Neuronal stem cell (in vitro differentiated cells): ENCODE measurements around the gene TXNL4B.

Source experiments
- DNase-seq: peaks from one replicate; pipeline ENCODE4 v3.0.0-alpha.2; 2013; ENCODE audit warnings: low spot score
- H2AFZ ChIP-seq: one replicate; pipeline ENCODE4 v1.6.1; 2013; ENCODE audit warnings: mild to moderate bottlenecking, low read length, inconsistent platforms
- H2AK5ac ChIP-seq: 2 replicates; pipeline ENCODE4 v1.6.1; 2013; ENCODE audit warnings: low read depth, mild to moderate bottlenecking, inconsistent platforms, low read length, moderate library complexity, mixed read lengths
- H2BK120ac ChIP-seq: 2 replicates; pipeline ENCODE4 v1.6.1; 2013; ENCODE audit warnings: low read depth, mild to moderate bottlenecking, inconsistent platforms, low read length, moderate library complexity, mixed read lengths
- H2BK12ac ChIP-seq: one replicate; pipeline ENCODE4 v1.6.1; 2013; ENCODE audit warnings: low read length, inconsistent platforms
- H2BK15ac ChIP-seq: 2 replicates; pipeline ENCODE4 v1.6.1; 2013; ENCODE audit warnings: mild to moderate bottlenecking, low read length, inconsistent platforms, mixed read lengths
- H2BK5ac ChIP-seq: one replicate; pipeline ENCODE4 v1.6.1; 2013; ENCODE audit warnings: inconsistent platforms, mild to moderate bottlenecking, low read length, moderate library complexity
- H3K14ac ChIP-seq: one replicate; pipeline ENCODE4 v1.6.1; 2013; ENCODE audit warnings: low read length, inconsistent platforms
- H3K18ac ChIP-seq: 2 replicates; pipeline ENCODE4 v1.6.1; 2013; ENCODE audit warnings: low read length, inconsistent platforms
- H3K23ac ChIP-seq: 2 replicates; pipeline ENCODE4 v1.6.1; 2013; ENCODE audit warnings: low read depth, mild to moderate bottlenecking, mixed read lengths, low read length, inconsistent platforms; ENCODE audit not compliant: poor library complexity
- H3K27ac ChIP-seq: replicated peaks from 3 replicates; pipeline ENCODE4 v1.5.1; 2013; ENCODE audit warnings: low read length, inconsistent platforms
- H3K27me3 ChIP-seq, 3 experiments: 2 replicates each; pipeline ENCODE4 v1.6.1; 2013; ENCODE audit warnings: low read length in 3 of 3, mild to moderate bottlenecking in 2 of 3, inconsistent platforms in 1 of 3, low read depth in 1 of 3, mixed read lengths in 1 of 3, moderate library complexity in 1 of 3; ENCODE audit not compliant: control insufficient read depth in 3 of 3, insufficient read depth in 3 of 3
- H3K36me3 ChIP-seq, 2 donors: replicated peaks in 1 of 2; 2 replicates each; pipeline ENCODE4 v1.6.1; 2013; ENCODE audit warnings: low read length in 2 of 2; ENCODE audit not compliant: control insufficient read depth in 2 of 2, insufficient read depth in 2 of 2
- H3K4ac ChIP-seq: 2 replicates; pipeline ENCODE4 v1.6.1; 2013; ENCODE audit warnings: inconsistent platforms, mild to moderate bottlenecking, low read length, moderate library complexity
- H3K4me1 ChIP-seq, 2 donors: 1 replicate in 1 of 2; 2 replicates in 1 of 2; pipeline ENCODE4 v1.6.1; 2013; ENCODE audit warnings: low read length in 2 of 2, low read depth in 1 of 2; ENCODE audit not compliant: control insufficient read depth in 2 of 2, insufficient read depth in 1 of 2
- H3K4me2 ChIP-seq: one replicate; pipeline ENCODE4 v1.6.1; 2013; ENCODE audit warnings: mild to moderate bottlenecking, low read length, inconsistent platforms; ENCODE audit not compliant: insufficient read depth, poor library complexity, severe bottlenecking
- H3K4me3 ChIP-seq, 2 donors: 2 replicates each; pipeline ENCODE4 v1.5.1; 2013; ENCODE audit warnings: low read length in 2 of 2, mild to moderate bottlenecking in 2 of 2, inconsistent platforms in 1 of 2, moderate library complexity in 1 of 2
- H3K79me1 ChIP-seq: one replicate; pipeline ENCODE4 v1.6.1; 2013; ENCODE audit warnings: low read depth, mild to moderate bottlenecking, inconsistent platforms, low read length, moderate library complexity
- H3K9ac ChIP-seq: one replicate; pipeline ENCODE4 v1.6.1; 2013; ENCODE audit warnings: mild to moderate bottlenecking, low read depth, low read length, inconsistent platforms; ENCODE audit not compliant: poor library complexity
- H3K9me3 ChIP-seq, 2 donors: replicated peaks in 1 of 2; 2 replicates each; pipeline versions ENCODE3 to v1.6.1; 2013; ENCODE audit warnings: low read length in 2 of 2, mild to moderate bottlenecking in 2 of 2, inconsistent platforms in 1 of 2, low read depth in 1 of 2, mixed read lengths in 1 of 2, moderate library complexity in 1 of 2; ENCODE audit not compliant: control insufficient read depth in 2 of 2, insufficient read depth in 1 of 2
- H4K8ac ChIP-seq: one replicate; pipeline ENCODE4 v1.6.1; 2013; ENCODE audit warnings: low read depth, mild to moderate bottlenecking, inconsistent platforms, low read length, moderate library complexity
- H4K91ac ChIP-seq: one replicate; pipeline ENCODE4 v1.6.1; 2013; ENCODE audit warnings: low read length, low read depth, mild to moderate bottlenecking, inconsistent platforms; ENCODE audit not compliant: poor library complexity
- WGBS, 2 donors: extraction: QIAGEN DNeasy Blood & Tissue Kit; methylation state at CpG; one replicate each; pipeline ENCODE4 v1.1.7; 2013; ENCODE audit warnings: missing lambda C conversion rate in 2 of 2, mixed read lengths in 1 of 2; ENCODE audit not compliant: insufficient read length in 2 of 2, insufficient replicate concordance in 1 of 2; ENCODE audit errors: extremely low coverage in 2 of 2; 5-methylcytosine and 5-hydroxymethylcytosine counted together

TXNL4B gene

DNA sequence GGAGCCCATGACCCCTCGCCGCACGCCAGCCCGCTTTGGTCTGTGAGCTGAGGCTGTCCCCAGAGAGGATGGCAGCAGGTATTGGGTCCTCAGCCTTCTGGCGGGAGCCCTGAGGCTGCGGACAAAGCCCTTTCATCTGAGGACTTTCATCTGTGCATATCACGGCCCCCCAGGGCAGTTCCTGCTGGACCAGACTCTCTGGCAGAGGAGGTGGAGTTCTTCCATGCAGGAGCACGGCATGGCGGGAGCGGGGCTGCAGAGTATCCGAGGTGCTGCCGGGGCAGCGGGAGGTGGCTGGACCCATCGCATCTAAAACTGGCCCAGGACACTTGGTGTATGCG lies 19.0 kb upstream of the TXNL4B start:
- Histone ChIP-seq H3K4me3 (peak overlapping the region in 1 of 2 donors; percentile 35), H3K9me3 (peaks cover 0 to 13% of the 10 kb centered on the region in 2 donors), H2BK5ac (no peak overlapping the region), H4K91ac (no peak overlapping the region), H2AFZ (no peak overlapping the region), H3K36me3 (peaks cover 47 to 64% of the 10 kb centered on the region in 2 donors), H2AK5ac (no peak overlapping the region), H3K79me1 (no peaks in the 10 kb centered on the region), H3K4ac (no peak overlapping the region), H3K27me3 (no peaks in the 10 kb centered on the region), H2BK120ac (no peak overlapping the region), H2BK15ac (no peak overlapping the region), H4K8ac (no peak overlapping the region), H3K9ac (no peak overlapping the region), H2BK12ac (no peak overlapping the region), H3K4me1 (peaks cover 1 to 4% of the 10 kb centered on the region in 2 donors), H3K18ac (peak overlapping the region; percentile 42), H3K23ac (no peak overlapping the region), H3K14ac (no peak overlapping the region), H3K27ac (no peak overlapping the region), H3K4me2 (no peak overlapping the region)
- no CpG with 5 or more reads among the region's 15 CpGs for WGBS, 2 donors
- no peak for DNase-seq

DNA sequence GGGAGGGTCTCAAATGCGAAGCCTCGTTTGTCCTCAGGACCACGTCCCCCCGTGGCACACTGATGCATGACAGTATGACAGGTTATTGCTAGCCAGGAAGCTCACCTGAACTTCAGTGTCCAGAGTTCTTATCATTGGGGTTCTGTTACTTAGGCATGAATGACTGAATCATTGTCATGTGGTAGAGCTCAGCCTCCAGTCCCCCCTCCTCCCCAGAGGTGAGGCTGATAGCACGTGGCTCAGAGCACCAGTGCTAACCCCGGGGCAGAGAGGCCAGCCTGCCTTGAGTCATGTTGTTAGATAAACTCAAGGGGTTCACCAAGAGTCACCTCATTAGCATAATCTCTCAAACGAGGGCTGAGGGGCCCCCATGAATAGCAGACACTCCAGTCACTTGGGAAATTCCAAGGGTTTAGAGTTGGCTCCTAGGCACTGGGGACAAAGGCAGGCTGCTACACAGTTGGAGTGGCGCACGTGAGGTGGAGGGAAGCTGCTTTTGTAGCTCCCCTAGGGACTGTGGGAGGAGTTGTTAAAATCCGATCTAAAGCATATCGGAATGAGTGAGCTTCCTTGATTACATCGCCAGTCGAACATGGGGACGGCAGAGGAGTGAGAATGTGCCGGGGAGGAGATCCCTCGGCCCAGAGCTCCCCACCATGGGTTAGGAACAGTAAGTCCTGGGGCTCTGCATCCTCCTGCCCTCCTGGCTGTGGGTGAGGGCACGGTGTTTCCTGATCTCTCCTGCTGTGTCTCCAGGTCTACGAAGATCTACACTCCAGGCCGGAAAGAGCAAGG lies 18.4 kb upstream of the TXNL4B start:
- Histone ChIP-seq H3K27ac (no peak overlapping the region), H3K14ac (no peak overlapping the region), H4K8ac (no peak overlapping the region), H3K27me3 (no peaks in the 10 kb centered on the region), H3K4me3 (peak overlapping the region in 1 of 2 donors; percentile 35), H2BK5ac (no peak overlapping the region), H2BK12ac (no peak overlapping the region), H3K4ac (no peak overlapping the region), H4K91ac (no peak overlapping the region), H3K9me3 (peaks cover 0 to 12% of the 10 kb centered on the region in 2 donors), H3K79me1 (no peaks in the 10 kb centered on the region), H2AFZ (no peak overlapping the region), H3K18ac (peak overlapping the region; percentile 42), H3K23ac (no peak overlapping the region), H2AK5ac (no peak overlapping the region), H2BK15ac (no peak overlapping the region), H2BK120ac (no peak overlapping the region), H3K4me1 (peaks cover 1 to 4% of the 10 kb centered on the region in 2 donors), H3K36me3 (peaks cover 51 to 70% of the 10 kb centered on the region in 2 donors), H3K4me2 (no peak overlapping the region), H3K9ac (no peak overlapping the region)
- DNase-seq, result no peak
- WGBS, 2 donors, result no CpG with 5 or more reads among the region's 19 CpGs

GRCh38 chr16:72110662-72111615 lies 17.5 kb upstream of the TXNL4B start:
- Histone ChIP-seq H2BK15ac (no peak overlapping the region), H4K8ac (no peak overlapping the region), H3K9ac (no peak overlapping the region), H3K4me2 (no peak overlapping the region), H3K9me3 (peaks cover 0 to 5% of the 10 kb centered on the region in 2 donors), H3K79me1 (no peaks in the 10 kb centered on the region), H2AFZ (no peak overlapping the region), H3K23ac (no peak overlapping the region), H2BK12ac (no peak overlapping the region), H3K27me3 (no peaks in the 10 kb centered on the region), H3K4me1 (peaks cover 1 to 4% of the 10 kb centered on the region in 2 donors), H3K36me3 (peaks cover 56 to 79% of the 10 kb centered on the region in 2 donors), H3K18ac (no peak overlapping the region), H2AK5ac (no peak overlapping the region), H3K14ac (no peak overlapping the region), H2BK120ac (no peak overlapping the region), H2BK5ac (no peak overlapping the region), H4K91ac (no peak overlapping the region), H3K4me3 (peak overlapping the region in 1 of 2 donors; percentile 46), H3K27ac (no peak overlapping the region), H3K4ac (no peak overlapping the region)
- whole genome bisulfite sequencing, 2 donors, result no CpG with 5 or more reads among the region's 23 CpGs
- no peak for DNase-seq
